Tibial artery (tissue), 4 donors: ENCODE data around the gene SEC16B.

Experiments
- DNase-seq, 2 donors: peaks; one replicate each; pipeline ENCODE4 v3.0.0-alpha.2; 2019
- H3K27ac ChIP-seq, 2 donors: fragments of 200-600 bp; sonication (generic) in 1 of 2; 1 replicate in 1 of 2; 2 replicates in 1 of 2; pipeline ENCODE4 v1.5.1; 2018 to 2019; ENCODE audit warnings: mild to moderate bottlenecking in 1 of 2
- H3K27me3 ChIP-seq, 2 donors: fragments of 200-600 bp; sonication (generic) in 1 of 2; one replicate each; pipeline versions ENCODE4 v1.5.1 to v1.6.0; 2016 to 2019
- H3K36me3 ChIP-seq, 3 donors: fragments of 200-600 bp; sonication (generic) in 2 of 3; one replicate each; pipeline ENCODE4 v1.5.1; 2016 to 2019; ENCODE audit warnings: mild to moderate bottlenecking in 2 of 3
- H3K4me1 ChIP-seq, 4 donors: fragments of 200-600 bp; sonication (generic) in 2 of 4; 1 replicate in 3 of 4; 2 replicates in 1 of 4; pipeline ENCODE4 v1.5.1; 2016 to 2019
- H3K4me3 ChIP-seq, 2 donors: fragments of 200-600 bp; sonication (generic) in 1 of 2; 1 replicate in 1 of 2; 2 replicates in 1 of 2; pipeline ENCODE4 v1.5.1; 2018 to 2019; ENCODE audit warnings: mild to moderate bottlenecking in 2 of 2
- H3K9me3 ChIP-seq, 3 donors: fragments of 200-600 bp; sonication (generic) in 1 of 3; one replicate each; pipeline ENCODE4 v1.5.1; 2016 to 2019
- intact Hi-C: fragments of 100-400 bp; cut with DNase I; formaldehyde crosslinking; loops from one replicate; pipeline ENCODE4 v1.15.0; 2023; ENCODE audit warnings: low total_unique reads
- TF ChIP-seq, protein P1 (sequence below), 2 experiments: fragments of 200-600 bp in 1 of 2; fragments of 450-650 bp in 1 of 2; IDR thresholded peaks; one replicate each; pipeline ENCODE4 v1.5.1; 2017 to 2019; ENCODE audit warnings: antibody characterized with exemption in 2 of 2, mild to moderate bottlenecking in 1 of 2, moderate library complexity in 1 of 2

Gene SEC16B

DNA sequence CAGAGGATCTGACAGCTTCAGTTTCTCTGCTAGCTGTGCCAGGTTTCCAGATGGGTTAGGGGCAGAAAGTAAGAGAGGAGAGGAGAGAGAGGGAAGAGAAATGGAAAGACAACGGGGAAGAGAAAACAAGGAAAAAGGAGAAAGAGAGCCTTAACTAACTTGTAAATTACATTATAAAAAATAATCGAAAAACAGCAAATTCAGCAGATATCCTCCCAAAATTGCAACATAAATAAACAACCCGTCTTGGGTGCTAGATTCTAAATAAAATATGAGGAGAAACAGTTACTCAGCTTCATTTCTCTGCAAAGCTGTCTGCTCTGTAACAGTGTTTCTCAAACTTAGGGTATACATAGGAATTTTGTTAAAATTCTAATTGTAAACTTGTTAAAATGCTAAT, 29.2 kb downstream of the SEC16B start:
- Histone ChIP-seq H3K36me3 (peaks cover 3 to 84% (median 37%) of the 10 kb centered on the region in 3 donors), H3K27ac (no peak overlapping the region), H3K27me3 (no peaks in the 10 kb centered on the region), H3K4me1 (no peaks in the 10 kb centered on the region), H3K4me3 (no peak overlapping the region), H3K9me3 (no peaks in the 10 kb centered on the region)
- TF ChIP-seq, protein P1, sequence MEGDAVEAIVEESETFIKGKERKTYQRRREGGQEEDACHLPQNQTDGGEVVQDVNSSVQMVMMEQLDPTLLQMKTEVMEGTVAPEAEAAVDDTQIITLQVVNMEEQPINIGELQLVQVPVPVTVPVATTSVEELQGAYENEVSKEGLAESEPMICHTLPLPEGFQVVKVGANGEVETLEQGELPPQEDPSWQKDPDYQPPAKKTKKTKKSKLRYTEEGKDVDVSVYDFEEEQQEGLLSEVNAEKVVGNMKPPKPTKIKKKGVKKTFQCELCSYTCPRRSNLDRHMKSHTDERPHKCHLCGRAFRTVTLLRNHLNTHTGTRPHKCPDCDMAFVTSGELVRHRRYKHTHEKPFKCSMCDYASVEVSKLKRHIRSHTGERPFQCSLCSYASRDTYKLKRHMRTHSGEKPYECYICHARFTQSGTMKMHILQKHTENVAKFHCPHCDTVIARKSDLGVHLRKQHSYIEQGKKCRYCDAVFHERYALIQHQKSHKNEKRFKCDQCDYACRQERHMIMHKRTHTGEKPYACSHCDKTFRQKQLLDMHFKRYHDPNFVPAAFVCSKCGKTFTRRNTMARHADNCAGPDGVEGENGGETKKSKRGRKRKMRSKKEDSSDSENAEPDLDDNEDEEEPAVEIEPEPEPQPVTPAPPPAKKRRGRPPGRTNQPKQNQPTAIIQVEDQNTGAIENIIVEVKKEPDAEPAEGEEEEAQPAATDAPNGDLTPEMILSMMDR (IDR thresholded peaks at IDR 0.05), result no peak
- DNase-seq, result no peak
- intact Hi-C loops, result no loop called here

DNA sequence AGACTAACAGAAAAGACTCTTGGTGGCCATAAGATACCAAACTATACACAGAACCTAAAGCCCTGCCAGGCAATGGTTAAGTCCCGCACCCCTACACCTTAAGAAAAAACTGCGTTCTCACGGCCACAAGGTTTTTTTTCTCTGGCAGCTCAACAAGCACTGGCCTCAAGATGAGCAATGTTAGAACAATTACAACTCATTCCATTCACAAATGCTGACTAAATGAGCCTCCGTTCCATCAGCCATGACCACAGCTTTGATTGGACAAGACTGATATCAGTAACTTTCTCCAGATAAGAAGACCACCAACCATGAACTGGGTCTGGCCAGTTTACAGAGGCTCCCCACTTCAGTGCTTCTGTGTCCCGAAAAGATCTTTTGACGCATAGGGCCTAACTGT, 31.9 kb downstream of the SEC16B start:
- Histone ChIP-seq H3K36me3 (peaks cover 3 to 80% (median 43%) of the 10 kb centered on the region in 3 donors), H3K9me3 (no peaks in the 10 kb centered on the region), H3K4me1 (no peaks in the 10 kb centered on the region), H3K4me3 (no peak overlapping the region), H3K27me3 (no peaks in the 10 kb centered on the region), H3K27ac (no peak overlapping the region)
- DNase-seq, result no peak
- intact Hi-C loops, result no loop called here
- TF ChIP-seq, protein P1 (IDR thresholded peaks at IDR 0.05), result no peak

DNA sequence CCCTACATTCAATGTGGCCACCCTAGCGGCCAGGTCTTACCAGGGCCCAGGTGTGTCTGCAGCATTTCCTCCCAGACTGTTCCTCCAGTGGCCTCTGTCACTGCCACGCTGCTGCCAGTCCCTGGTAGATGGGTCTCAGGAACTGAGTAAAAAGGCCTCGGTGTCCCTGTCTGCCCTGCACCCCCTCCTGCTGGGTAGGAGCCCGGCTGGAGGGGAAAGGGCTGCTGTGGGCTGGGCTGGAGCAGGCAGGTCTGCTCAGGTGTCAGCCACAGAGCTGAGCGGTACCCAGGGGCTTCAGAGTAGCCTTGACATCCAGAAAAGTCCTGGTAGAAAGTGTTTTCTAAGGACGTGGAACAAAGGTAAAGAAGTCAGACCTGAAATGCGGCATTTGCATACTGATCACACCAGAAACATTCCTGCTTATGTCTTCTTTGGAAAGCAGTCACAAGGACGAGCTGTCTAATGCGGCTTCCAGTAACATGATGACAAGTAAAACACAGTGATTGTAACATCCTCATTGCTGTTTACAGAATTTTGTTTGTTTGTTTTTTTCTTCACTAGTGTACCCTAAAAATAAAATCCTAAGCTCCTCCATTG, 32.6 kb downstream of the SEC16B start:
- Histone ChIP-seq H3K4me1 (no peaks in the 10 kb centered on the region), H3K36me3 (peaks cover 3 to 80% (median 50%) of the 10 kb centered on the region in 3 donors)

DNA sequence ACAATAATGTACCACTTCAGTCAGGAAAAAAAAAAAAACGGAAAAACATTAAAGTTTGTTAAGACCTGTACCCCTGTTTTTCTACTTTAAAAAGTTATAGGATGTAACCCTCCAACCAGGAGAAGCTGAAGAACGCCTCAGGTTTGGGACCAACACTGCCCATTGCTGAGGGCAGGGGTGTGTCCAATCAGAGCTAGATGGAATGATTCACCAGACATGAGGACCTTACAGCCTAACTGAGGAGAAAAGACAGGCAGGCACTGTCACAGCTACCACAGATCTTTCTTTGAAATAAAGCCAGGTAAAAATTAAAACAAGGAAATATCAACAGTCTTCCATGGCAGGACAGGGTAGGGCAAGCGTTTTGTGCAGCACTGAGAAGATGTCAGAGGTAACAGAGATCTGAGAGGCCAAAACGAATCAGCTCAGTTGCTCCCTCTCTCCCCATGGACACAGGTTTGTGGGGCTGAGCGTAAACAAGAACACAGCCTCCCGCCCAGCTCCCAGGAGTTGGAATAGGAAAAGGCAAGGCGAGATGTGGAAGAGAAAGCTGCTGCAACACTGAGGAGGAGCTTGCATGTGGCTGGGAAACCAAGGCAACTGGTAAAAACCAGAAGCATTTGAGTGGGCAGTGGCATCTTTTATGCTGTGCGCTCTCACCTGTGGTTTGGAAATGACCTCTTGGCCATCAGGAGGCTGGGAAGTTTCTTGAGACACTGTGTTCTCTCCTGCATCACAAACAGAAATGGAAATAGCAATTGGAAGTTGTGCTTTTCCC, 34.0 kb downstream of the SEC16B start:
- H3K4me1 ChIP-seq, result no peaks in the 10 kb centered on the region
- no peaks in the 10 kb centered on the region for H3K27me3 ChIP-seq
- no peak overlapping the region for H3K27ac ChIP-seq
- DNase-seq, result no peak
- H3K4me3 ChIP-seq, result no peak overlapping the region
- TF ChIP-seq, protein P1 (IDR thresholded peaks at IDR 0.05), result no peak
- intact Hi-C loops, result no loop called here
- H3K36me3 ChIP-seq, result peaks cover 0 to 77% (median 49%) of the 10 kb centered on the region in 3 donors
- H3K9me3 ChIP-seq, result no peaks in the 10 kb centered on the region

More for the DNA sequence above, 32.6 kb downstream of the SEC16B start:
- intact Hi-C loops, result no loop called here
- no peaks in the 10 kb centered on the region for H3K9me3 ChIP-seq
- TF ChIP-seq, protein P1 (IDR thresholded peaks at IDR 0.05), result no peak
- no peak overlapping the region for H3K27ac ChIP-seq
- H3K4me3 ChIP-seq, result no peak overlapping the region
- no peak for DNase-seq
- no peaks in the 10 kb centered on the region for H3K27me3 ChIP-seq

DNA sequence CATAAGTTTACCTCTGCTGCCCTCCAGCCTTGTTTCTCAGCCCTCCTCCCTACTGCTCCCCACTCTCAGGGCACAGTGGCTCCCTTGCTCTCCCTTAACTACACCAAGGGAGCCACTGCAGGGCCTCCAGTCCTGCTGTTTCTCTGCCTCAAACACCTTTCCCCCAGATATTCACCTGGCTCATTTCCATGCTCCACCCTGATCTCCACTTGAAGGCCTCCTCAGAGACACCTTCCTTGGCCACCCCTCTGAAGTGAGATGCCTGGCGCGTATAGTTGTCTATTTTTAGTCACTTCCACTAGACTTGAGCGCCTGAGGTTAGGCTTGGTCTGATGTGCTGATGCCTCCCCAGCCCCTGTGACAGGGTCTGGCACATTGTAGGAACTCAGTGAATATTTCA, 34.9 kb downstream of the SEC16B start:
- Histone ChIP-seq H3K36me3 (peaks cover 0 to 75% (median 42%) of the 10 kb centered on the region in 3 donors), H3K27me3 (no peaks in the 10 kb centered on the region), H3K4me1 (no peaks in the 10 kb centered on the region), H3K9me3 (no peaks in the 10 kb centered on the region), H3K27ac (no peak overlapping the region), H3K4me3 (no peak overlapping the region)
- no peak for DNase-seq
- TF ChIP-seq, protein P1 (IDR thresholded peaks at IDR 0.05), result no peak
- intact Hi-C loops, result no loop called here
